Pancreas (tissue), 10 donors: Measurements from ENCODE around the gene BHLHA9. TPM values are rescaled to one million over a fixed set of nuclear protein-coding genes. Genes with fewer than 3 reads are reported as not detected.

Experiments
- ATAC-seq, 4 donors: fragments of 200-7000 bp; cut with Tn5 transposase; one replicate each; pipeline versions ENCODE4 v1.8.0 to v1.9.1; 2020; ENCODE audit warnings: mild to moderate bottlenecking in 4 of 4, moderate library complexity in 4 of 4
- DNase-seq, 6 donors: peaks; one replicate each; pipeline ENCODE4 v3.0.0-alpha.2; 2020
- FAIRE-seq: peaks from 2 replicates; lab custom pipeline; 2012; peaks lifted over from hg19 to GRCh38; lab: Jason Lieb, UNC
- H3K27ac ChIP-seq, 4 donors: fragments of 200-600 bp; sonication (generic); 1 replicate in 3 of 4; 2 replicates in 1 of 4; pipeline versions ENCODE4 v1.5.0 to v1.8.0; 2020
- H3K27me3 ChIP-seq, 4 donors: fragments of 200-600 bp; one replicate each; pipeline ENCODE4 v1.8.0; 2021
- H3K36me3 ChIP-seq, 3 donors: fragments of 200-600 bp; sonication (generic) in 1 of 3; one replicate each; pipeline versions ENCODE4 v1.5.0 to v1.8.0; 2020 to 2021
- H3K4me1 ChIP-seq, 3 donors: fragments of 200-600 bp; one replicate each; pipeline ENCODE4 v1.8.0; 2021
- H3K4me3 ChIP-seq, 4 donors: fragments of 200-600 bp; sonication (generic) in 2 of 4; one replicate each; pipeline versions ENCODE4 v1.5.0 to v1.8.0; 2020 to 2021
- H3K9me3 ChIP-seq, 4 donors: fragments of 200-600 bp; one replicate each; pipeline ENCODE4 v1.8.0; 2021
- CTCF ChIP-seq, 4 donors: fragments of 200-600 bp; sonication (generic) in 3 of 4; IDR thresholded peaks; one replicate each; pipeline versions ENCODE4 v1.5.0 to v1.8.0; 2021; ENCODE audit warnings: antibody characterized with exemption in 4 of 4
- WGBS, 2 donors: extraction: QIAGEN DNeasy Blood & Tissue Kit; methylation state at CpG; one replicate each; pipeline ENCODE4 v1.1.7; 2013; 5-methylcytosine and 5-hydroxymethylcytosine counted together
- intact Hi-C, 3 donors: fragments of 100-400 bp; cut with DNase I; formaldehyde crosslinking; loops; one replicate each; pipeline versions ENCODE4 v1.11.1 to v1.14.2; 2022
- polyA plus RNA-seq, 2 donors: library from polyadenylated mRNA; stranded (reverse); fragments of 200-250 nt; gene quantifications; one replicate each; pipeline ENCODE4 v1.2.3, GENCODE V29; 2013
- total RNA-seq, 6 donors: library from RNA; stranded (reverse); fragmentation: NEBNext Ultra II Directional in 4 of 6; extraction: Animal tissue kit (Norgen Biotek cat#: 25700) in 4 of 6; gene quantifications; one replicate each; pipeline versions ENCODE4 v1.2.1 to v1.2.4, GENCODE V29; 2021 to 2023
- donor health status: healthy with polysubstance abuse.
- donor health status: DM: no; HTN: no; CAD: no; lungs with moderate emphysema.
- donor health status: DM: no; HTN: no; CAD: no.
- donor health status: control.
- donor health status: control.
- donor health status: Bipolar disorder and iron deficiency.
- donor health status: DM: yes; HTN: yes; CAD: no.
- donor health status: DM: no; HTN: no; CAD: no.
- donor health status: DM: no; HTN: no; CAD: no.
- donor health status: DM: yes; HTN: yes; CAD: no.

Gene BHLHA9
- total and polyA plus RNA-seq, 8 donors = not detected

- no peak for TF ChIP-seq CTCF (IDR thresholded peaks at IDR 0.05)
- H3K36me3 ChIP-seq = no peaks in the 10 kb centered on the region
- ATAC-seq (peak; percentile 53 to 74 (median 64)), DNase-seq (peak in 3 of 6 donors; percentile 57 to 73 (median 71)), FAIRE-seq (no peak)
- WGBS, 2 donors = 1% methylated on average over 49 to 74 of the region's 74 CpGs
- peaks cover 0 to 3% (median 0%) of the 10 kb centered on the region in 3 donors for H3K4me1 ChIP-seq
- peak overlapping the region in 2 of 4 donors; percentile 41 to 60 for H3K27ac ChIP-seq
- peaks cover 0 to 10% (median 2%) of the 10 kb centered on the region in 4 donors for H3K27me3 ChIP-seq
- H3K4me3 ChIP-seq = peak overlapping the region; percentile 33 to 61 (median 39)
- H3K9me3 ChIP-seq = no peaks in the 10 kb centered on the region
- intact Hi-C loops = no loop called here
Observed at GRCh38 chr17:1229349-1229899, 40.8 kb upstream of the BHLHA9 start.

- H3K36me3 ChIP-seq = no peaks in the 10 kb centered on the region
- peaks cover 0 to 10% (median 2%) of the 10 kb centered on the region in 4 donors for H3K27me3 ChIP-seq
- FAIRE-seq = no peak
- peaks cover 0 to 3% (median 0%) of the 10 kb centered on the region in 3 donors for H3K4me1 ChIP-seq
- no peaks in the 10 kb centered on the region for H3K9me3 ChIP-seq
- no peak for TF ChIP-seq CTCF (IDR thresholded peaks at IDR 0.05)
- intact Hi-C loops = no loop called here
- no peak for DNase-seq
- no peak overlapping the region for H3K27ac ChIP-seq
- ATAC-seq = no peak
- peak overlapping the region; percentile 33 to 61 (median 39) for H3K4me3 ChIP-seq
- WGBS, 2 donors = 19 to 21% methylated on average over 41 to 51 of the region's 51 CpGs
Observed at GRCh38 chr17:1229900-1230501, 40.2 kb upstream of the BHLHA9 start.

- H3K27me3 ChIP-seq = peaks cover 0 to 10% (median 2%) of the 10 kb centered on the region in 4 donors
- no peaks in the 10 kb centered on the region for H3K36me3 ChIP-seq
- H3K27ac ChIP-seq = no peak overlapping the region
- DNase-seq = no peak
- no peak for TF ChIP-seq CTCF (IDR thresholded peaks at IDR 0.05)
- H3K9me3 ChIP-seq = no peaks in the 10 kb centered on the region
- H3K4me1 ChIP-seq = peaks cover 0 to 3% (median 0%) of the 10 kb centered on the region in 3 donors
- no peak for FAIRE-seq
- intact Hi-C loops = no loop called here
- peak in 3 of 4 donors; percentile 20 to 52 (median 44) for ATAC-seq
- H3K4me3 ChIP-seq = no peak overlapping the region
- 61 to 74% methylated on average over 12 of the region's 12 CpGs for WGBS, 2 donors
Observed at GRCh38 chr17:1231456-1231855, 38.8 kb upstream of the BHLHA9 start.

GRCh38 chr17:1232331-1232730 lies 37.9 kb upstream of the BHLHA9 start:
- no peak for DNase-seq
- Histone ChIP-seq H3K27ac (no peak overlapping the region), H3K4me1 (peaks cover 0 to 3% (median 0%) of the 10 kb centered on the region in 3 donors), H3K27me3 (peaks cover 0 to 10% (median 2%) of the 10 kb centered on the region in 4 donors), H3K4me3 (no peak overlapping the region), H3K9me3 (no peaks in the 10 kb centered on the region), H3K36me3 (no peaks in the 10 kb centered on the region)
- TF ChIP-seq CTCF (IDR thresholded peaks at IDR 0.05) = no peak
- no peak for FAIRE-seq
- WGBS, 2 donors = 72 to 82% methylated on average over 8 of the region's 8 CpGs
- ATAC-seq = no peak
- intact Hi-C loops = no loop called here

GRCh38 chr17:1232786-1233185 lies 37.5 kb upstream of the BHLHA9 start:
- Histone ChIP-seq H3K9me3 (no peaks in the 10 kb centered on the region), H3K27ac (no peak overlapping the region), H3K27me3 (peaks cover 0 to 10% (median 2%) of the 10 kb centered on the region in 4 donors), H3K36me3 (no peaks in the 10 kb centered on the region), H3K4me1 (peaks cover 0 to 3% (median 0%) of the 10 kb centered on the region in 3 donors), H3K4me3 (no peak overlapping the region)
- no peak for DNase-seq
- no peak for TF ChIP-seq CTCF (IDR thresholded peaks at IDR 0.05)
- 44 to 53% methylated on average over 11 of the region's 11 CpGs for WGBS, 2 donors
- no peak for ATAC-seq
- no peak for FAIRE-seq
- intact Hi-C loops = no loop called here
